HUDEP-2 (cell line): Measurements from ENCODE around the gene IL1RAPL2.
"Not testable (repeated sequence)": the region's sequence is repeated elsewhere in the genome, so short reads cannot be mapped to it uniquely, and the experiment has no call there.

Source experiments
- DNase-seq, 76 experiments: peaks; one replicate each; lab custom pipeline; 2025; ENCODE audit not compliant: unreplicated experiment in 76 of 76; lab: John Stamatoyannopoulos, UW

IL1RAPL2 gene

DNA sequence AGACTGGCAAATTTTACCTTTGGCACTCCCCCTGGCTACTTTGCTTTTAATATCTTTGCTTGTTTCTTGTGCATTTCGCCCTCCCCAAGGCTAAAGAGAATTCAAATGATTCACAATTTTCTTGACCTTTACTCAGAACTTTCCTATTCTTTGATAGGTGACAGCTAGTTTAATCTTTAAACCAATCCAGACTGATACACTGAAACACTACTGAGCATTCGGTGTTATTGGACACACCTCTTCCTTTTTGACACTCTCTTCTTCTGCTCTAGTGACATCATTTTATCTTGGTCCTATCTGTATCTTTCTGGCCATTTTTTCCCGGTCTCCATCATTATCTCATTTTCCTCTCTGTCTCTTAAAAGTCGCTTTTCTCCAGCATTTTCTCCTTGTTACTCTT is 103.1 kb downstream of the IL1RAPL2 start:
- no peak for DNase-seq

DNA sequence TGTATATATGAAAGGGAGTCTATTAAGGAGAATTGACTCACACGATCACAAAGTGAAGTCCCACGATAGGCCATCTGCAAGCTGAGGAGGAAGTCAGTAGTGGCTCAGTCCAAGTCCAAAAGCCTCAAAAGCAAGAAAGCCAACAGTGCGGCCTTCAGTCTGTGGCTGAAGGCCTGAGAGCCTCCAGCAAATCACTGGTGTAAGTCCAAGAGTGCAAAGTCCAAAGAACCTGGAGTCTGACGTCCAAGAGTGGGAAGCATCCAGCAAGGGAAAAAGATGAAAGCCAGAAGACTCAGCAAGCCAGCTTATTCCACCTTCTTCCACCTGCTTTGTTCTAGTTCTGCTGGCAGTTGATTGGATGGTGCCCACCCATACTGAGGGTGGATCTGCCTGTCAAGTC is 104.1 kb downstream of the IL1RAPL2 start:
- DNase-seq, result no peak

DNA sequence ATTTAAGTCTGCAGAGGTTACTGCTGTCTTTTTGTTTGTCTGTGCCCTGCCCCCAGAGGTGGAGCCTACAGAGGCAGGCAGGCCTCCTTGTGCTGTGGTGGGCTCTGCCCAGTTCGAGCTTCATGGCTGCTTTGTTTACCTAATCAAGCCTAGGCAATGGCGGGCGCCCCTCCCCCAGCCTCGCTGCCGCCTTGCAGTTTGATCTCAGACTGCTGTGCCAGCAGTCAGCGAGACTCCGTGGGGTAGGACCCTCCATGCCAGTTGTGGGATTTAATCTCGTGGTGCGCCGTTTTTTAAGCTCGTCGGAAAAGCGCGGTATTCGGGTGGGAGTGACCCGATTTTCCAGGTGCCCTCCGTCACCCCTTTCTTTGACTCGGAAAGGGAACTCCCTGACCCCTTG is 111.5 kb downstream of the IL1RAPL2 start:
- DNase-seq, result not testable (repeated sequence)

DNA sequence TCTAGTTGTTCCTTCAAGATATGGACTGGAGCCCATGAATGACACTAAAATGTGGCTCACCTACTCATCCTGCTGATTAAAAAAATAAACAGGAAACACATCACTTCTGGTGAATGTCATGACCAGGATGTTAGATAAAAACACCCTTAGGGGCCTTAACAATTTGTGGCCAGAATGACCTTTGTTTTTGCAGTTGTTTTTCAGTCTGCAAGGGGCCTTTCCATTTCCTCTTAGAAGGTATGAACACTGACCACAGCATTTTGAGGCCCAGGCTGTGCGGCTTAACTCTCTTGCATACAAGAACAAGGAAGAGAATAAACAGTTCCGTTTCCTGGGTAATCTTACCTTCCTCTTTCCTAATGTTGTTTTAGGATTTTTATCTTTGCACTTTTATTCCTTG is 113.2 kb downstream of the IL1RAPL2 start:
- no peak for DNase-seq

DNA sequence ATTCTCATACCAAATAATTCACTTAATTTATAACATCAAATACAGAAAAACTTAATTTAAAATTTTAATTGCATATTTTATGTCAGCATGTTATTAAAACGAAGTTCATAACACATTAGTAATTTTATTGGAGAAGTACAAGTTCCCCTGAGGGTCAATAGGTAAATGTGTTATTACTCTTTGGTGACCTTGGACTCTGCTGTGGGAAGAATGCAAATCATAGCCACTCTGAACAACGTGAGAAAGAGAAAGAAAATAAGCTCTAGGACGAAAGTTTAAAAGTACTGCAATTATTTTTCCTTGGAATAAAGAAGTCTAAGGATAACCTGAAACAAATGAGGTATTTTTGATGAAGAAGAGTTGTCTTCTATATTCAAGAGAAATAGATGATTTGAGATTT is 115.2 kb downstream of the IL1RAPL2 start:
- DNase-seq, result no peak

DNA sequence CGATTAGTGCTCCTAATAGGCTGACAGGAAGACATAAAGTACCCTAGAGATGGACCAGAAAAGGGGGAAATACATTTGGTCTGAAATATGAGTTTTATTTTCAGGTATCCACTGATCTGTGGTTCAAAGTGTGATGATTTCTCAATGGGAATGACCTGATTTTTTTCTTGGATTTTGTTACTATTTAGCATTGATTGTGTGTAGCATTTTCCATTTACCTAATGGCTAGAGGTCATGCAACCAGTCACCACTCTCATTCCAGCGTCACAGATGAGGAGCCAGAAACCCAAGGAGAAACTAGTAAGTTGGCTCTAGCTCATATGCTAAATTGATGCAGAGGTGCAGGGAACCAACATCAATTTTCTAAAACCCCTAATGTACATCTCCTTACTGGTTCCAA is 118.1 kb downstream of the IL1RAPL2 start:
- DNase-seq, result no peak

DNA sequence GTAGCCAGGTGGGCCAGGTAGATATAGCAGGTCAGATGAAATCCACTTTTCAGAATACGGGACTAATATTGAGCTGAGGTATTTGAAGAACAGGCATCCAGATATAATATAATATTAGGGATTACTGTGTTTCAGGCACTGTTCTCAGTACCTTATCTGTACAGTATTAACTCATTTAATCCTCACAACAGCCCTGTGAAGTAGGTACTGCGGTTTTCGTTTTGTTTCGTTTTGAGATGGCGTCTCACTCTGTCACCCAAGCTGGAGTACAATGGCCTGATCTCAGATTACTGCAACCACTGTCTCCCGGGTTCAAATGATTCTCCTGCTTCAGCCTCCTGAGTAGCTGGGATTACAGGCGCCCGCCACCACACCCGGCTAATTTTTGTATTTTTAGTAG is 129.6 kb downstream of the IL1RAPL2 start:
- no peak for DNase-seq

DNA sequence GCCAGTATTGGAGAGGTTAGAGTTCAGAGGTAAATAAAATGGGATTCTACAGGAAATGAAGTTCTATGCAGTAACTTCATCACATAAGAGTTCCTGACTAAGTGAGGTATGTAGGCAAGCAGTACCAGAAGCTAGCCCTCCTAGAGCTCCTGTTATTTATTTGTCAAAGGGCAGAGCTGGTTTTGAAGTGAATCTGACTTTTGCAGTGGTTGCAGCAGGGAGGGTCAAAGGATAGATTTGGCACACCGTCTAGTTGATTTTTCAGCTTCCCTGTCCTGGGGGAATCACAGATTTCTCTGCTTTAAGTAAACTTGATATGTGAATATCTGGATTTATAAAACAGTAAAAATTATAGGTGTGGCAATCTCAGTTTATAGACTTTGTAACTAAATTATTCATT is 130.7 kb downstream of the IL1RAPL2 start:
- DNase-seq, result no peak

DNA sequence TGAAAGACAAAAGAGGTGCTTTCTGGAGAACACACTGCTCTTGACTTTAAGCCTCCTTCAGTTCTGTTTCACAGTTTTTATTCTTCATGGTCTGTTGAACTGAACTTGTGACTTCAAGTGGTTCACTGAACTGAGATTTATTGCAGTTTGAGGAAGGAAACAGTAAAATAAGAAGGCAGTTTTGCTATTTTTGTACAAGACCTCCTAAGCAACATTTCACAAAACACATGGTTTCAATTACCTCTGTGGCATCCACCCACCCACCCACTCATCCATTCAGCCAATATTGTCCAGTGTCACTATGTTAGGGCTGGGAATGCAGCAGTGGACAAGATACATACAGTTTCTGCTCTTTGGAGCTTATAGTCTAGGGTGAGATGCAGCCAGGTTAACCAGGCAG is 131.3 kb downstream of the IL1RAPL2 start:
- DNase-seq, result no peak

DNA sequence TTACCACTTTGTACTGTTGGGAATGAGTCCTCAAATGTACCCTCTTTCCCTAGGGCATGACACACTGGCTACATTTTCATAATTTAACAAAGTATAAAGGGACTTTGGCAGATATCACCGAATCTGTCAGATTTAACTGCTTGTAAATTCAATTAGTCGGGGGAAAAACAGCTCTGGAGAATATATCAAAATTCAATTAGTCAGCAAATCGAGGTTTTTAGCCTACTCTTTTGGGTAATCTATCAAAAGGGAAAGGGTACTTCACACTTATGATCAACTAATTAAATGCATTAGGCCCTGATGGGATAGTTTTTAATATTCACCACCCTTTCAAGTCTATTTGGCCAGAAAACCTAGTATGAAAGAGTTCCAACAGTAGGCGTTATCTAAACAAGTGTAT is 141.0 kb downstream of the IL1RAPL2 start:
- no peak for DNase-seq

DNA sequence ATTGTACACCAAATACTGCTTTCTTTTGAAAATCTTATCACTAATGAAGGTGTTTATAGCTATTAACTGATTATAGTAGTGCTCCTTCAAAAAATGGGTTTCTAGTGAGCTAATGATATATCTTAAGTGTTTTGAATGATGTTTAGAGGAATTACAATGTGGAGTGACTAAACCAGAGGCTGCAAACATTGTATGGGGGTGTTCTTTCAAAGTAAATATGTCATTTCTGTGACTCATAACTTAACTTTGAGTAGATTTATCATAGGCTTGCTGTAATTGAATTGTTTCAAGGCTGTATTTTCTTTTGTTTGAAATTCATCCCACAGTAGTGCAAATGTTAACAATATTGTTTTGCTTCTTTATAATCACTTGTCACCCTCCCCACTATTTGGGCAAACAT is 141.6 kb downstream of the IL1RAPL2 start:
- no peak for DNase-seq

DNA sequence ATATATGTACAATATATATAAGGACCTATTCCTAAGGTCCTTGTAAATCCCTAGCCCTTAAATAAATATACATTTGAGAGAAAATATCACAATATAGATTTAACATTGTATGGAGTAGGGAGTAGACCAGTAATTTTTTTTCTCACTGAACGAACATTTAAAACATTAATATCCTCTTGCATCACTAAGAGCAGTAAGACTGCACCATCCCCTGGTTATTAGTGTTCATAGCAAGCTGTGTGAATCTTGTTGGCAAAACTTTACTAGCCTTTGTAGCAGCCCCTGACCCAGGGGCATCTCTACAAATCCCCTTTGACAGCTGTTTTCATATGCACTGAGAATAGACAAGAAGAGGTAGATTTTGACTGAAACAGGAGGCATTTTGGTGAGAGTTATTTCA is 146.5 kb downstream of the IL1RAPL2 start:
- DNase-seq, result no peak

DNA sequence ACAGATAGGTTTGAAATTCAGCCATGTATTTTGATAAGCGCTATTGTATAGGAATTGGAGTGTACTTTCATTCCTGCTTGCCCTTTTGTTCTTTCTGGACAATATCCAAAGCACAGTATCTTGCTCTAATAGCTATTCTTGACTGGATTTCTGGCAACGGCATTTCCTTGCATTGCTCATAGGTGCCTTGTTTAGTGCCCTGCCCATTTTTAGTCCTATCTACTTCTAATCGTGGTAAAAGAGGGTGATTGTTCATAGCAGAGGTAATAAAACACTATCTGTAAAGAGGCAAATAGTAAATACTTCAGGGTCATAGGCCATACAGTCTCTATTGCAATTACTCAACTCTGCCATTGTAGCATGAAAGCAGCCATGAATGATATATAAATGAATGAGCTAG is 155.9 kb downstream of the IL1RAPL2 start:
- DNase-seq, result no peak

DNA sequence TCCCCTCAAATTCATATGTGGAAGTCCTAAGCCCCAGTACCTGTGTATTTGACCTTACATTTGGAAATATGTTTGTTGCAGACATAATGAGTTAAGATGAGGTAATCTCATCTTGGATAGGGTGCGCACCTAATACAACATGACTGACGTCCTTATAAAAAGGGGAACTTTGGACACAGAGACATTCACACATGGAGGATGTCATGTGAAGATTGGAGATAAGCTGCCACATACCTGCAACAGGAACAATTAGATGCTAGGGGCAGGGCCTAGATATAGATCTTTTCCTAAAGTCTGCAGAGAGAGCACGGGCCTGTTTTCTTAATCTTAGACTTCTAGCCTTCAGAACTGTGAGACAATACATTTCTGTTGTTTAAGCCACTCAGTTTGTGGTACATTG is 162.5 kb downstream of the IL1RAPL2 start:
- DNase-seq, result no peak

DNA sequence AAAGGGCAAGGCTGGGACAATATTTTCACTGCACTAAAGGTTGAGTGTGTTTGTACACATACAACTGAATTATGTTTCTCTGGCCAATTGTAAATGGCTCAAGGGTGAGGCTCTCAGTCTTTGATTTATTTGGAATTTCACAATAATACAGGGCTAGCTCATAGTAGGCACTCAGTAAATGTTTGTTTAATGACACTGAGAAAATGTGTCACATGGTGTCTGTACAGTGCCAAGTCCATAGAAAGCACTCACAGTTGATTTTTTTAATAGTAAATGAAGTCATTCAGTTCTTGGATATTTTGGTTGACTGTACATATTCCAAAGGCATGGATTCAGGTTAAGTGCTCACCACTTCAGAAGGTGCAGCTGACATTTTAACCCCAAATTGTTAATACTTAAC is 176.4 kb downstream of the IL1RAPL2 start:
- no peak for DNase-seq

DNA sequence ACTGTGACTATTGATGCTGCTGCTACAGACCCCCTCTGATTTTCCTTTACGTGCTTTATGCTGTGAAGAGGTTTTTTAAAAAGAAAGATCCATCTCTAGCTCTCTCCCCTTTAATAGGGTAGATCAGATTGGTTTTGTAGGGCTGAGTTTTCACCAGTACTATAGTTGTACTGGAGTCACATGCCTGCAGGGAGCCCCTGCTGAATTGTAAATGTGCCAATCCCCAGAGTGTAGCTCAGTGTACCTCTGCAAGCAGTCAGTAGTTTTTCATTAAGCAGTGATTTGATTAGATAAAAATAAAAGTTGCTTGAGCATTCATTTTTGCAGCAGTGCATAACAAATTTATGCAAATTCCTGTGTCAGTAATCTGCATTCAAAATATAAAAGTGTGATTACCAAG is 179.2 kb downstream of the IL1RAPL2 start:
- DNase-seq, result no peak

DNA sequence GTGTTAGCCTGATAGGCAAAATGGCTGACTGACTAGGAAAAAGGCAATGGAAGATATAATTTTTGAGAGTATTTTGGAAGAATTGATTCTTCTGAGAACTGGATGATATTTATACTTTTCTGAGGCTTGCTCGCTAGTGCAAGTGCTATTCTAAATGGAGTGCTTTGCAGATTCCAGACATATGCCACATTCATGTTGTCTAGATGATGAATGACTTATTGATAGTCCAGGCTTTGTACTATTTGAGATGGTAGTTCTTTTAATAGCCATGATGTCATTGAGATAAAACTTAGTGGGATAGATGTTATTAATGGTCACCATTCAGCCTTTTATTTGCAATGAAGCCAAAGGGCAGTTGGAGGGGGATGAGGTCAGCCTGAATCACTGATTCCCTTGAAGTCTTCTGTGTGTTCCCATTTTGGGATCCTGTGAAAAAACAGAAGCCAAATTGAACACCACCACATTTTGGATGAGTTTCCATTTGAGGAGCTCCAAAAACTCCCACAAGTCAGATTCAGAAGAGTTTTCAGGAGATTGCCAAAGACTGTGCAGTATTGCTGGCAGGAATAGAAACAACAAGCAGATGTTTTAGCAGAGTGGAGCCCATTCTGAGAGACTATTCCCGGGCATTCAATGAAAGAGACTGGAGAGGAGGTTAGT is 184.1 kb downstream of the IL1RAPL2 start:
- DNase-seq, result no peak

DNA sequence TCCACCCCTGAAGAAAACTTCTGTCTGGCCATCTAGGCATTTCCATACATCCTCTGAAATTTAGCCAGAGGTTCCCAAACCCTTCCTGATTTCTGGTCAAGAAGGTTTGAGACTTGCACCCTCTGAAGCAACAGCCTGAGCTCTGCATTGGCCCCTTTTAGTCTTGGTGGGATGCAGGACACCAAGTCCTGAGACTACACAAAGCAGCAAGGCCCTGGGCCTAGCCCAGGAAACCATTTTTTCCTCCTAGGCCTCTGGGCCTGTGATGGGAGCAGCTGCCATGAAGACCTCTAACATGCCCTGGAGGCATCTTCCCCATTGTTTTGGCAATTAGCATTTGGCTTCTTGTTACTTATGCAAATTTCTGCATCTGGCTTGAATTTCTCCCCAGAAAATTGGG is 196.6 kb downstream of the IL1RAPL2 start:
- DNase-seq, result no peak

DNA sequence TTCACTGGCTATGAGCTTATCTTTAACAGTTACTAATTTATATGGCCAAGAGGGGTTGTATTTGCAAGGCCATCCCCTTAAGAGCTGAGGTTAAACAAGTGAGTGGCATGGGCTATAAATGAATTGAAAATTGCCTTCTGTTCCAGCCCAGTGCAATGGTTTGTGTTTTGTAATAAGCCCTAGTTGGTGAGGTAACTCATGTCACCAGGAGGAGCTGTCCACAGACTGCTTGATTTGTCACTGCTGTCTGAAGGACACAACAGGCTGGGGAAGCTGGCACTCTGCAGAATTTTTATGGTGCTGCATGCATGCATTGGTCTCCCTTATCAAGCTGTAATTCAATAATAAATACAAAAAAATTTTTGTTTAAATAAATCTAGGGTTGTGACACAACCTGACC is 223.8 kb downstream of the IL1RAPL2 start:
- DNase-seq, result no peak

DNA sequence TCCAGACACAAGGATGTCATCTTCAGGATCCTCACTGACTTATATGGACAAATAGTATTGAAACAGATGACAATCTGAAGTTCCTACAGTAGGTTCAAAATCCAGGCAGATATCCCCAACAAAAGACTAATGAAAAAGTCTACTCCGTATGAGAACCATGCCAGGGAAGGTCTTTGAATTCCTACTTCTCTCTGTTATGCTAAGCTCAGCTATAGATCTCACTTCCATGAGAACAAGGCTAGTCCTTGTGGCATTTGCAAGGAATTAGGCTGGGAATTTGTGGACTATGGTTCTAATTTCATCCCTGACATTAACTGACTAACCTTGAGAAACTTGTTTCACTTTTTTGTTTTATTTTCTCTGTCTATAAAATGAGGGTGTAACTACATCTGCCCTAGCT is 229.8 kb downstream of the IL1RAPL2 start:
- DNase-seq, result no peak

DNA sequence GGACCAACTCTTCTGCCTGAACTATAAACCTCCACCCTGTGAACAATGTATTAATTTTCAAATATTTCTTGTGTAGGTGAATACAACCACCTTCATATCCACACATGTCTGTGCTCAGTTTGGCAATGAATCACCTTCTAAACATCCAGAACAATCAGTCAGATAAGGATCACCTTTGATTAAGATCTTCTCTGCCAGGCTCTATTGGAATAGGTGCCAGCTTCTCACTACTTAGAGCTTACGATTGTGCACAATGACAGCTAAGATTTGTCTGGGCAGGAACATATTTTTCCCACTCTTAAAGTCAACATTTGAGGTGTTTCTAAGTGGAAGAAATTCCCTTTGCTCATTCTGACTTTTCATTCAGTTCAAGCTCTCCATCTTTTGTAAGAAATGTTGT is 237.2 kb downstream of the IL1RAPL2 start:
- DNase-seq, result no peak

DNA sequence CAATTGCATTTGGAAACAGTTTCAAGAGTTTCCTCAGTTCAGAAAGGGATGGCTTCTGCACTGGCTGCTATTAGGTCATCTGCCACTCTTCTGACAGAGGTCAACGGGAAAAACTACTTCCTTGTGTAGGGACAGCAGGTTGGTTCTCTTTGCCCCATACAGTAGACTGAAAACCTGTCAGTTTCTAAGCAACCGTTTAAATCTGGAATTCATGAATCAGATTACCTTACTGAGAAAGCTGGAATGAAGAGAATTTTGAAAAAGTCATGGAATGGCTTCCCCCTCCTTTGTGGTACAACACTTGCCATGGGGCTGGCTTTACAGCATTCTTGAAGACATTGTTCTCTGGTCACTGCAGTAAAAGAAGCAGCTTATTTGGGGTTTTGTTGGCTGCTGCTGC is 240.3 kb downstream of the IL1RAPL2 start:
- DNase-seq, result no peak

DNA sequence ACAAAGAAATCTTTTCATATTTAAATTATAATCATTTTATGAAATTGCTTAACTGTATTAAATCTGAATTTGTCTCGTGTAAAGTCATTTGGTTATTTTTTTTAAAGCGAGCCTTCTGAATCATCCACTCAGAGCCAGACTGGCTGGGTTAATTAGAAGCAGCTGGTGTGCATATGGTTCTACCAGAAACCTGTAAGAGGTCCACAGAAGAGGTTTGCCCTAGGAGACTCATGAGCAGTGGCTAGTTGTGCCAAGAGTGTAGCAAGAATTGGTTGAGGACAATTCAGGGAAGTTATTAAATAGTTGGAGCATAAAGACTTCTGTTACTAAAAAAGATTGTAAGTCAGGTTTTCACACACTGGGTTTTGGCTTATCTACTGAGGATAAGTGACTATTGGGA is 267.4 kb downstream of the IL1RAPL2 start:
- DNase-seq, result no peak
